HEK293 (cell line): ENCODE results near the gene DDX17.

Experiments used
- CTCF ChIP-seq: fragments of 450-650 bp; formaldehyde crosslinking; IDR thresholded peaks from 2 replicates; pipeline ENCODE4 v1.5.1; 2016; ENCODE audit warnings: missing biosample characterization, missing genetic modification characterization
- ZBTB7A ChIP-seq: fragments of 450-650 bp; formaldehyde crosslinking; IDR thresholded peaks from 2 replicates; pipeline ENCODE4 v1.5.1; 2016; ENCODE audit warnings: low read depth, missing biosample characterization, missing genetic modification characterization

GRCh38 chr22:38501797-38502672 is 4.1 kb downstream of the DDX17 start:
- TF ChIP-seq ZBTB7A (tag by site-specific recombination) = no peak
- TF ChIP-seq CTCF (tag by site-specific recombination) = no peak
